Measurements from ENCODE around the gene ODF4. TPM values are rescaled to one million over a fixed set of nuclear protein-coding genes. Genes with fewer than 3 reads are reported as not detected.

The ODF4 gene
- polyA plus RNA-seq, 3 donors, result not detected

GRCh38 chr17:8312726-8313600 lies 26.7 kb upstream of the ODF4 start:
- DNase-seq, result no peak
- no peak overlapping the region for H3K4me2 ChIP-seq (replicated peaks; ENCODE audit: extremely low read depth, low read length, poor library complexity, severe bottlenecking)
- H2AFZ ChIP-seq (ENCODE audit: insufficient read depth, low read depth, low read length, poor library complexity, severe bottlenecking), result no peak overlapping the region
- intact Hi-C loops (cut with micrococcal nuclease), result loop anchor here in 1 of 2 donors (10.0 kb wide), 1 partner anchor 48 kb away; no protein-coding TSS in a partner anchor
- TF ChIP-seq CTCF (IDR thresholded peaks at IDR 0.05), result no peak
- H3K4me3 ChIP-seq (replicated peaks in 1 of 3; ENCODE audit: low read depth in 2 of 3, low read length in 3 of 3), result no peak overlapping the region
- no peaks in the 10 kb centered on the region for H3K36me3 Mint-ChIP-seq
- no peak overlapping the region for H3K9ac ChIP-seq (ENCODE audit: insufficient read depth, low read length, poor library complexity, severe bottlenecking)
- H3K36me3 ChIP-seq (replicated peaks in 1 of 2; ENCODE audit: control insufficient read depth in 1 of 2, insufficient read depth in 2 of 2, low read length in 2 of 2), result no peaks in the 10 kb centered on the region
- H3K9me3 ChIP-seq (replicated peaks in 1 of 2; ENCODE audit: control insufficient read depth in 1 of 2, insufficient read depth in 1 of 2, low read length in 2 of 2), result no peaks in the 10 kb centered on the region
- no peak overlapping the region for H3K27ac Mint-ChIP-seq
- peaks cover 4% of the 10 kb centered on the region for H3K4me1 Mint-ChIP-seq
- no peaks in the 10 kb centered on the region for H3K79me2 ChIP-seq (ENCODE audit: insufficient read depth, low read length)
- WGBS (ENCODE audit: insufficient coverage), result 87% methylated on average over 3 of the region's 16 CpGs
- no peaks in the 10 kb centered on the region for H3K9me3 Mint-ChIP-seq
- no peak overlapping the region for H3K4me3 Mint-ChIP-seq
- no peak overlapping the region for H3K27ac ChIP-seq (ENCODE audit: low read depth in 1 of 2, low read length in 2 of 2)
- H3K27me3 ChIP-seq (ENCODE audit: control insufficient read depth in 2 of 2, insufficient read depth in 2 of 2, low read length in 2 of 2), result peaks cover 0 to 7% of the 10 kb centered on the region in 2 donors
- H4K20me1 ChIP-seq (ENCODE audit: insufficient read depth, low read length), result no peaks in the 10 kb centered on the region
- H3K4me1 ChIP-seq (ENCODE audit: control insufficient read depth in 1 of 2, insufficient read depth in 2 of 2, low read length in 2 of 2), result no peaks in the 10 kb centered on the region
- peaks cover 16 to 35% (median 18%) of the 10 kb centered on the region in 3 donors for H3K27me3 Mint-ChIP-seq (ENCODE audit: low read depth in 3 of 3)

GRCh38 chr17:8314797-8315763 lies 24.6 kb upstream of the ODF4 start:
- Mint-ChIP-seq H3K9me3 (no peaks in the 10 kb centered on the region), H3K4me1 (peaks cover 2% of the 10 kb centered on the region), H3K36me3 (no peaks in the 10 kb centered on the region), H3K4me3 (no peak overlapping the region), H3K27ac (peak overlapping the region in 1 of 7 donors; percentile 50), H3K27me3 (ENCODE audit: low read depth in 3 of 3) (peaks cover 13 to 35% (median 15%) of the 10 kb centered on the region in 3 donors)
- Histone ChIP-seq H3K4me3 (replicated peaks in 1 of 3; ENCODE audit: low read depth in 2 of 3, low read length in 3 of 3) (no peak overlapping the region), H3K9me3 (replicated peaks in 1 of 2; ENCODE audit: control insufficient read depth in 1 of 2, insufficient read depth in 1 of 2, low read length in 2 of 2) (no peaks in the 10 kb centered on the region), H3K9ac (ENCODE audit: insufficient read depth, low read length, poor library complexity, severe bottlenecking) (no peak overlapping the region), H2AFZ (ENCODE audit: insufficient read depth, low read depth, low read length, poor library complexity, severe bottlenecking) (no peak overlapping the region), H3K79me2 (ENCODE audit: insufficient read depth, low read length) (no peaks in the 10 kb centered on the region), H4K20me1 (ENCODE audit: insufficient read depth, low read length) (no peaks in the 10 kb centered on the region), H3K27ac (ENCODE audit: low read depth in 1 of 2, low read length in 2 of 2) (no peak overlapping the region), H3K36me3 (replicated peaks in 1 of 2; ENCODE audit: control insufficient read depth in 1 of 2, insufficient read depth in 2 of 2, low read length in 2 of 2) (no peaks in the 10 kb centered on the region), H3K27me3 (ENCODE audit: control insufficient read depth in 2 of 2, insufficient read depth in 2 of 2, low read length in 2 of 2) (peaks cover 0 to 7% of the 10 kb centered on the region in 2 donors), H3K4me1 (ENCODE audit: control insufficient read depth in 1 of 2, insufficient read depth in 2 of 2, low read length in 2 of 2) (no peaks in the 10 kb centered on the region), H3K4me2 (replicated peaks; ENCODE audit: extremely low read depth, low read length, poor library complexity, severe bottlenecking) (no peak overlapping the region)
- WGBS (ENCODE audit: insufficient coverage), result 72% methylated on average over 19 of the region's 29 CpGs
- intact Hi-C loops (cut with micrococcal nuclease), result loop anchor here in 1 of 2 donors (10.0 kb wide), 1 partner anchor 50 kb away; no protein-coding TSS in a partner anchor
- DNase-seq, result no peak
- TF ChIP-seq CTCF (IDR thresholded peaks at IDR 0.05), result no peak
